ENCODE results near the gene ZFHX3.

GRCh38 chr16:72793017-72793416 is 254.9 kb downstream of the ZFHX3 start:
- TF ChIP-seq CTCF (IDR thresholded peaks at IDR 0.05; ENCODE audit: extremely low read depth in 1 of 2, insufficient read depth in 1 of 2, low read depth in 1 of 2, low read length in 2 of 2) = no peak
- no peak for TF ChIP-seq EZH2 (IDR thresholded peaks at IDR 0.05; ENCODE audit: borderline replicate concordance, low read depth, low read length, severe bottlenecking)
- no peak for TF ChIP-seq POLR2AphosphoS5 (IDR thresholded peaks at IDR 0.05; ENCODE audit: insufficient read depth, low read depth, low read length)
- TF ChIP-seq POLR2A (IDR thresholded peaks at IDR 0.05; ENCODE audit: low read depth, low read length) = no peak
- TF ChIP-seq MYC (IDR thresholded peaks at IDR 0.05; ENCODE audit: low read depth, low read length) = no peak
- TF ChIP-seq MAX (IDR thresholded peaks at IDR 0.05; ENCODE audit: insufficient read depth, insufficient read length) = no peak
- TF ChIP-seq GATA2 (IDR thresholded peaks at IDR 0.05; ENCODE audit: insufficient read depth, insufficient read length, low read depth, low read length) = no peak
- TF ChIP-seq JUN (IDR thresholded peaks at IDR 0.05; ENCODE audit: borderline replicate concordance, insufficient read depth, insufficient read length, low read depth) = no peak

Data from endothelial cell of umbilical vein (primary cell).